ENCODE data around the gene CPA5.

GRCh38 chr7:130393101-130393561 is 48.5 kb downstream of the CPA5 start:
- TF ChIP-seq POLR2A (IDR thresholded peaks at IDR 0.05): no peak
- TF ChIP-seq, protein P1, sequence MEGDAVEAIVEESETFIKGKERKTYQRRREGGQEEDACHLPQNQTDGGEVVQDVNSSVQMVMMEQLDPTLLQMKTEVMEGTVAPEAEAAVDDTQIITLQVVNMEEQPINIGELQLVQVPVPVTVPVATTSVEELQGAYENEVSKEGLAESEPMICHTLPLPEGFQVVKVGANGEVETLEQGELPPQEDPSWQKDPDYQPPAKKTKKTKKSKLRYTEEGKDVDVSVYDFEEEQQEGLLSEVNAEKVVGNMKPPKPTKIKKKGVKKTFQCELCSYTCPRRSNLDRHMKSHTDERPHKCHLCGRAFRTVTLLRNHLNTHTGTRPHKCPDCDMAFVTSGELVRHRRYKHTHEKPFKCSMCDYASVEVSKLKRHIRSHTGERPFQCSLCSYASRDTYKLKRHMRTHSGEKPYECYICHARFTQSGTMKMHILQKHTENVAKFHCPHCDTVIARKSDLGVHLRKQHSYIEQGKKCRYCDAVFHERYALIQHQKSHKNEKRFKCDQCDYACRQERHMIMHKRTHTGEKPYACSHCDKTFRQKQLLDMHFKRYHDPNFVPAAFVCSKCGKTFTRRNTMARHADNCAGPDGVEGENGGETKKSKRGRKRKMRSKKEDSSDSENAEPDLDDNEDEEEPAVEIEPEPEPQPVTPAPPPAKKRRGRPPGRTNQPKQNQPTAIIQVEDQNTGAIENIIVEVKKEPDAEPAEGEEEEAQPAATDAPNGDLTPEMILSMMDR (IDR thresholded peaks at IDR 0.05): no peak
- TF ChIP-seq EP300 (IDR thresholded peaks at IDR 0.05): no peak

Measured in tibial nerve (tissue), 4 donors.